Thoracic aorta (tissue), 2 donors: ENCODE results near the gene FOSL2. TPM values are rescaled to one million over a fixed set of nuclear protein-coding genes. Genes with fewer than 3 reads are reported as not detected.

Experiments
- ATAC-seq: fragments of 150-250 bp; one replicate; pipeline ENCODE4 v1.8.0; 2017; ENCODE audit warnings: low read depth; ENCODE audit not compliant: insufficient number of reproducible peaks, low FRiP score
- DNase-seq: peaks from one replicate; pipeline ENCODE4 v3.0.0-alpha.2; 2020; ENCODE audit warnings: low spot score
- H3K27ac ChIP-seq, 2 donors: fragments of 200-600 bp; sonication (generic); 1 replicate in 1 of 2; 2 replicates in 1 of 2; pipeline ENCODE4 v1.5.1; 2016; ENCODE audit warnings: mild to moderate bottlenecking in 2 of 2, moderate library complexity in 2 of 2
- H3K27me3 ChIP-seq: fragments of 200-600 bp; sonication (generic); replicated peaks from 2 replicates; pipeline ENCODE4 v1.6.0; 2016; ENCODE audit warnings: mild to moderate bottlenecking; ENCODE audit not compliant: insufficient read depth
- H3K36me3 ChIP-seq: fragments of 200-600 bp; sonication (generic); one replicate; pipeline ENCODE4 v1.5.1; 2016
- H3K4me1 ChIP-seq, 2 donors: fragments of 200-600 bp; sonication (generic); 1 replicate in 1 of 2; 2 replicates in 1 of 2; pipeline versions ENCODE4 v1.5.1 to v1.6.0; 2016; ENCODE audit warnings: low read depth in 2 of 2, mild to moderate bottlenecking in 1 of 2; ENCODE audit not compliant: control insufficient read depth in 1 of 2
- H3K4me3 ChIP-seq: fragments of 200-600 bp; sonication (generic); 2 replicates; pipeline ENCODE4 v1.5.1; 2016; ENCODE audit warnings: mild to moderate bottlenecking
- H3K9me3 ChIP-seq: fragments of 200-600 bp; sonication (generic); 2 replicates; pipeline ENCODE4 v1.5.1; 2016
- CTCF ChIP-seq: fragments of 200-600 bp; sonication (generic); IDR thresholded peaks from one replicate; pipeline ENCODE4 v1.5.1; 2019; ENCODE audit warnings: antibody characterized with exemption
- total RNA-seq, 2 donors: library from RNA; depleted of rRNA; stranded (reverse); fragments of >200 nt; gene quantifications; one replicate each; pipeline versions ENCODE4 v1.1.0 to v1.2.3, GENCODE V29; 2016

Gene FOSL2
- total RNA-seq, 2 donors from 2014 or later, result 188 to 311 TPM

- Histone ChIP-seq H3K9me3 (no peaks in the 10 kb centered on the region), H3K4me3 (no peak overlapping the region), H3K27me3 (no peaks in the 10 kb centered on the region), H3K36me3 (no peaks in the 10 kb centered on the region), H3K27ac (no peak overlapping the region), H3K4me1 (peaks cover 15 to 32% of the 10 kb centered on the region in 2 donors)
- no peak for TF ChIP-seq CTCF
- ATAC-seq, result no peak
- no peak for DNase-seq
Observed at GRCh38 chr2:28352104-28352503, 40.6 kb upstream of the FOSL2 start.

GRCh38 chr2:28352610-28353195, 40.0 kb upstream of the FOSL2 start:
- H3K27ac ChIP-seq, result no peak overlapping the region
- no peak for TF ChIP-seq CTCF
- no peaks in the 10 kb centered on the region for H3K27me3 ChIP-seq
- peaks cover 15 to 27% of the 10 kb centered on the region in 2 donors for H3K4me1 ChIP-seq
- no peak for DNase-seq
- no peak for ATAC-seq
- H3K36me3 ChIP-seq, result no peaks in the 10 kb centered on the region
- no peaks in the 10 kb centered on the region for H3K9me3 ChIP-seq
- no peak overlapping the region for H3K4me3 ChIP-seq

GRCh38 chr2:28354920-28355520, 37.6 kb upstream of the FOSL2 start:
- DNase-seq, result no peak
- ATAC-seq, result no peak
- Histone ChIP-seq H3K27ac (peak overlapping the region; percentile 84 to 85), H3K9me3 (no peaks in the 10 kb centered on the region), H3K4me1 (peaks cover 16 to 20% of the 10 kb centered on the region in 2 donors), H3K27me3 (no peaks in the 10 kb centered on the region), H3K36me3 (no peaks in the 10 kb centered on the region), H3K4me3 (no peak overlapping the region)
- no peak for TF ChIP-seq CTCF

- Histone ChIP-seq H3K27ac (peak overlapping the region; percentile 84 to 85), H3K9me3 (no peaks in the 10 kb centered on the region), H3K4me3 (no peak overlapping the region), H3K4me1 (peaks cover 16 to 20% of the 10 kb centered on the region in 2 donors), H3K36me3 (no peaks in the 10 kb centered on the region), H3K27me3 (no peaks in the 10 kb centered on the region)
- DNase-seq (no peak), ATAC-seq (no peak)
- no peak for TF ChIP-seq CTCF
Observed at GRCh38 chr2:28355521-28356094, 37.0 kb upstream of the FOSL2 start.

- H3K9me3 ChIP-seq, result no peaks in the 10 kb centered on the region
- ATAC-seq, result peak; percentile 80
- no peak for TF ChIP-seq CTCF
- peak; percentile 84 for DNase-seq
- peak overlapping the region; percentile 84 to 85 for H3K27ac ChIP-seq
- no peaks in the 10 kb centered on the region for H3K27me3 ChIP-seq
- no peaks in the 10 kb centered on the region for H3K36me3 ChIP-seq
- H3K4me1 ChIP-seq, result peaks cover 16 to 20% of the 10 kb centered on the region in 2 donors
- no peak overlapping the region for H3K4me3 ChIP-seq
Observed at GRCh38 chr2:28356095-28356911, 36.4 kb upstream of the FOSL2 start.
